Stomach (tissue), 4 donors: ENCODE results near the gene RRAD.

Source experiments
- CTCF ChIP-seq, 7 experiments: fragments of 450-650 bp in 4 of 7; fragments of 200-600 bp in 3 of 7; sonication (generic) in 3 of 7; IDR thresholded peaks; one replicate each; pipeline ENCODE4 v1.5.1; 2016 to 2019; ENCODE audit warnings: antibody characterized with exemption in 7 of 7, control low read depth in 2 of 7, mild to moderate bottlenecking in 1 of 7
- POLR2A ChIP-seq, 4 donors: fragments of 450-650 bp; IDR thresholded peaks; one replicate each; pipeline ENCODE4 v1.6.1; 2016; ENCODE audit warnings: antibody characterized with exemption in 4 of 4, control low read depth in 2 of 4, mild to moderate bottlenecking in 1 of 4, moderate library complexity in 1 of 4
- POLR2AphosphoS5 ChIP-seq, 3 donors: sonication (generic); formaldehyde crosslinking; IDR thresholded peaks; one replicate each; pipeline ENCODE4 v1.6.1; 2016; ENCODE audit warnings: antibody characterized with exemption in 3 of 3

GRCh38 chr16:66920924-66921680 is 4.2 kb downstream of the RRAD start:
- TF ChIP-seq CTCF (IDR thresholded peaks at IDR 0.05): no peak
- TF ChIP-seq POLR2A (IDR thresholded peaks at IDR 0.05): no peak
- TF ChIP-seq POLR2AphosphoS5 (IDR thresholded peaks at IDR 0.05): no peak
